Measurements from ENCODE around the gene TRIM38. TPM values are rescaled to one million over a fixed set of nuclear protein-coding genes. Genes with fewer than 3 reads are reported as not detected.
A peak's percentile ranks its signal among the peaks of the same experiment; 100 is the strongest.

The TRIM38 gene
- polyA plus RNA-seq, 4 donors = 3.5 to 16.4 (median 6.1) TPM

DNA sequence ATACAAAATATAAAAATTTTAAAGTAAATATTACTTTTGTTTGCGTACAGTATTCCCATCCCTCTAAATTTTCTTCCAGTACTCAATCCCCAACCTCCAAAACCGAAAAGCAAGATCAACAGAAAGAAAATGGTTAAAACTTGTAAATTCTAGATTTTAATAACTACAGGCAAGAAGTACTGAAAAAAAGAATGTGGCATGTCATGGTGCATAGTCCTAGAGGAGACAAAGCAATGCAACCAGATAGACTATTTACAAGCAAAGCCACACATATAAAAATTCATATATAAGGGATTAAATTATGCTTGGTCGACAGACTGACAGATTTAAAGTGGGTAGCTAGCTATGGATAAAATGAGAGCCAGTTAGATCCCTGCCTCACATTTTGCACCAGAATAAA is 68.1 kb downstream of the TRIM38 start:
- H3K27ac ChIP-seq (ENCODE audit: low read depth in 1 of 3, low read length in 2 of 3) = no peak overlapping the region
- 53 to 58% (median 56%) methylated on average over 3 of the region's 3 CpGs for WGBS, 3 donors
- no peak overlapping the region for H3K4me3 ChIP-seq (ENCODE audit: low read depth in 1 of 3, low read length in 3 of 3)
- H3K36me3 ChIP-seq (ENCODE audit: control insufficient read depth in 3 of 3, insufficient read depth in 2 of 3, low read depth in 1 of 3, low read length in 3 of 3) = no peaks in the 10 kb centered on the region
- H3K27me3 ChIP-seq (ENCODE audit: control insufficient read depth in 3 of 3, insufficient read depth in 3 of 3, low read length in 3 of 3) = no peaks in the 10 kb centered on the region
- no peak for FAIRE-seq
- H3K9me3 ChIP-seq (ENCODE audit: control insufficient read depth in 2 of 2, insufficient read depth in 1 of 2, low read depth in 1 of 2, low read length in 1 of 2) = no peaks in the 10 kb centered on the region
- H3K4me1 ChIP-seq (ENCODE audit: control insufficient read depth in 3 of 3, insufficient read depth in 2 of 3, low read depth in 1 of 3, low read length in 2 of 3) = peaks cover 0 to 29% (median 2%) of the 10 kb centered on the region in 3 donors
- no peak for DNase-seq

DNA sequence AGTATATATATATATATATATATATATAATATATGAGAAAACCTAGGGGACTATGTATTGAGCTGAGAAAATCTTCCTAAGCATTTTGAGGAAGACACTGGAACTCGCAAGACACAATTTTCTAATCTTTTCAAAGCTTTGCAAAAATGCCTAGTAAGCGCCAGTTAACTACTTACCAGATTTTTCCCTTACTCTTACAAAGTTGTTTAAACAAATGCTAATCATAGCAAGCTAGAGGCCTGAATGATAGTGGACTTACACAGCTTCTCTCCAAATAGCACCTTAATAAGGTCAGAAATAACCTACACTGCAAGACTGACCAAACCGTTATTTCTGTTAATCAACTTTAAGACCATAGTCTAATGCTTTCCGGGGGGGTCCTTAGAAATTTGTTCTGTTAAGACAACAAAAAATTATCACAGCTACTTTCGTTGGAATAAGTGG is 68.6 kb downstream of the TRIM38 start:
- H3K4me3 ChIP-seq (ENCODE audit: low read depth in 1 of 3, low read length in 3 of 3) = peak overlapping the region in 2 of 3 donors; percentile 53 to 58
- DNase-seq = no peak

DNA sequence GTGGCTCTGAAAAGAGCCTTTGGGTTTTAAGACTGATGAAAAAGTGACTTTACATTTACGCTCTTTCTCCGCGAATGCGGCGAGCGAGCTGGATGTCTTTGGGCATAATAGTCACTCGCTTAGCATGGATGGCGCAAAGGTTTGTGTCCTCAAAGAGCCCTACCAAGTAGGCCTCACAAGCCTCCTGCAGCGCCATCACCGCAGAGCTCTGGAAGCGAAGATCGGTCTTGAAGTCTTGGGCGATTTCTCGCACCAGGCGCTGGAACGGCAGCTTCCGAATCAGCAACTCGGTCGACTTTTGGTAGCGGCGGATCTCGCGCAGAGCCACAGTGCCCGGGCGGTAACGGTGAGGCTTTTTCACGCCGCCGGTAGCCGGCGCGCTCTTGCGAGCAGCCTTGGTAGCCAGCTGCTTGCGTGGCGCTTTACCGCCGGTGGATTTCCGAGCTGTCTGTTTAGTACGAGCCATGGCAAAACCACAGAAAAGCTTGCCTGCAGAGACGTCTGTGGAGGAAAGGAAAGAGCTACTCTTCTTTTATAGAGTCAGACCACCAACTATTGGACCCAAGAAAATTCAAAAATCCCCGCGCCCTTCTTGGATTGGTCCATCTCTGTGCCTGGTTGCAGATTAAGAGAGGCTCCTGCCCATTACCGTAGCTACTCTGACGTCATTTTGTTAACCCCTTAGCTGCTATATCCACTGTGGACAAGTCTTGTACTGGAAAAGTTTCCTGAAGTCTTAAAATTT is 69.2 kb downstream of the TRIM38 start:
- H3K4me1 ChIP-seq (ENCODE audit: control insufficient read depth in 3 of 3, insufficient read depth in 2 of 3, low read depth in 1 of 3, low read length in 2 of 3) = peaks cover 0 to 25% (median 2%) of the 10 kb centered on the region in 3 donors
- no peaks in the 10 kb centered on the region for H3K9me3 ChIP-seq (ENCODE audit: control insufficient read depth in 2 of 2, insufficient read depth in 1 of 2, low read depth in 1 of 2, low read length in 1 of 2)
- H3K27ac ChIP-seq (ENCODE audit: low read depth in 1 of 3, low read length in 2 of 3) = peak overlapping the region; percentile 59 to 92 (median 80)
- peak; percentile 95 to 96 for DNase-seq
- H3K4me3 ChIP-seq (ENCODE audit: low read depth in 1 of 3, low read length in 3 of 3) = peak overlapping the region; percentile 24 to 58 (median 53)
- no peaks in the 10 kb centered on the region for H3K27me3 ChIP-seq (ENCODE audit: control insufficient read depth in 3 of 3, insufficient read depth in 3 of 3, low read length in 3 of 3)
- FAIRE-seq = no peak
- WGBS, 3 donors = 1% methylated on average over 44 of the region's 44 CpGs
- H3K36me3 ChIP-seq (ENCODE audit: control insufficient read depth in 3 of 3, insufficient read depth in 2 of 3, low read depth in 1 of 3, low read length in 3 of 3) = no peaks in the 10 kb centered on the region

More for the DNA sequence above, 68.6 kb downstream of the TRIM38 start:
- FAIRE-seq = no peak
- no peaks in the 10 kb centered on the region for H3K9me3 ChIP-seq (ENCODE audit: control insufficient read depth in 2 of 2, insufficient read depth in 1 of 2, low read depth in 1 of 2, low read length in 1 of 2)
- WGBS, 3 donors = 25 to 30% (median 26%) methylated on average over 5 of the region's 5 CpGs
- no peaks in the 10 kb centered on the region for H3K36me3 ChIP-seq (ENCODE audit: control insufficient read depth in 3 of 3, insufficient read depth in 2 of 3, low read depth in 1 of 3, low read length in 3 of 3)
- no peaks in the 10 kb centered on the region for H3K27me3 ChIP-seq (ENCODE audit: control insufficient read depth in 3 of 3, insufficient read depth in 3 of 3, low read length in 3 of 3)
- H3K27ac ChIP-seq (ENCODE audit: low read depth in 1 of 3, low read length in 2 of 3) = peak overlapping the region in 1 of 3 donors; percentile 92
- H3K4me1 ChIP-seq (ENCODE audit: control insufficient read depth in 3 of 3, insufficient read depth in 2 of 3, low read depth in 1 of 3, low read length in 2 of 3) = peaks cover 0 to 25% (median 2%) of the 10 kb centered on the region in 3 donors

DNA sequence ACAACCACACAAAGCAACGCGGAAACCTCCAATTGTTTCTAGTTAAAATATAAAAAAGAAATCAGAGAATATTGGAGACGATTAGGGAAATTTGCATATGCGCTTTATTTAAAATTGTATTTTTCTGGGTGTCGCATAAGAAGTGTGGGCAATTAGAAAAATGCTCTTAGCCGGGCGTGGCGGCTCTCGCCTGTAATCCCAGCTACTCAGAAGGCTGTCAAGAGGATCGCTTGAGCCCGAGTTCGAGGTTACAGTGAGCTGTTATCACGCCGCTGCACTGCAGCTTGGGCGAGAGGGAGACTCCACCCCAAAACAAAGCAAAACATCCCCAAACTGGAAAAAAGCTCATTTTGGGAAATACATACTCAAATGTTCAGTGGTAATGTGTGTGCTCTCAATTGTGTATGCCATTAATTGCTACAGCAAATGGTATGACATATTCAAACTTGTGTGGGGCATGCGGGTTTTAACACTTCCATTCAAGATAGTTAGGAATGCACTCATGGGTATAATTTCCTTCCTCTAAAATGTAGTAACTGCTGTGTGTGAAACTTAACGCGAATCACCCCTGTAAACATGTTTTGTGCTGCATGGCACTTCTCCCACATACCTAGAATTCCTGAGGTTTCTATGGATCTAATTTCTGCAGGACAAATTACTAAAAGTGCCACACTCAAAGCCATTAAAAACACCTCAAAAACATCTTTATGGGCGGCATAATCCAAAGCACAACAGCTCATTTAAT is 69.9 kb downstream of the TRIM38 start:
- no peaks in the 10 kb centered on the region for H3K36me3 ChIP-seq (ENCODE audit: control insufficient read depth in 3 of 3, insufficient read depth in 2 of 3, low read depth in 1 of 3, low read length in 3 of 3)
- no peaks in the 10 kb centered on the region for H3K9me3 ChIP-seq (ENCODE audit: control insufficient read depth in 2 of 2, insufficient read depth in 1 of 2, low read depth in 1 of 2, low read length in 1 of 2)
- peaks cover 0 to 24% (median 2%) of the 10 kb centered on the region in 3 donors for H3K4me1 ChIP-seq (ENCODE audit: control insufficient read depth in 3 of 3, insufficient read depth in 2 of 3, low read depth in 1 of 3, low read length in 2 of 3)
- FAIRE-seq = no peak
- H3K27me3 ChIP-seq (ENCODE audit: control insufficient read depth in 3 of 3, insufficient read depth in 3 of 3, low read length in 3 of 3) = no peaks in the 10 kb centered on the region
- H3K27ac ChIP-seq (ENCODE audit: low read depth in 1 of 3, low read length in 2 of 3) = peak overlapping the region; percentile 79 to 97 (median 92)
- 0 to 1% (median 0%) methylated on average over 19 of the region's 19 CpGs for WGBS, 3 donors
- DNase-seq = no peak
- H3K4me3 ChIP-seq (ENCODE audit: low read depth in 1 of 3, low read length in 3 of 3) = peak overlapping the region in 2 of 3 donors; percentile 53 to 58

DNA sequence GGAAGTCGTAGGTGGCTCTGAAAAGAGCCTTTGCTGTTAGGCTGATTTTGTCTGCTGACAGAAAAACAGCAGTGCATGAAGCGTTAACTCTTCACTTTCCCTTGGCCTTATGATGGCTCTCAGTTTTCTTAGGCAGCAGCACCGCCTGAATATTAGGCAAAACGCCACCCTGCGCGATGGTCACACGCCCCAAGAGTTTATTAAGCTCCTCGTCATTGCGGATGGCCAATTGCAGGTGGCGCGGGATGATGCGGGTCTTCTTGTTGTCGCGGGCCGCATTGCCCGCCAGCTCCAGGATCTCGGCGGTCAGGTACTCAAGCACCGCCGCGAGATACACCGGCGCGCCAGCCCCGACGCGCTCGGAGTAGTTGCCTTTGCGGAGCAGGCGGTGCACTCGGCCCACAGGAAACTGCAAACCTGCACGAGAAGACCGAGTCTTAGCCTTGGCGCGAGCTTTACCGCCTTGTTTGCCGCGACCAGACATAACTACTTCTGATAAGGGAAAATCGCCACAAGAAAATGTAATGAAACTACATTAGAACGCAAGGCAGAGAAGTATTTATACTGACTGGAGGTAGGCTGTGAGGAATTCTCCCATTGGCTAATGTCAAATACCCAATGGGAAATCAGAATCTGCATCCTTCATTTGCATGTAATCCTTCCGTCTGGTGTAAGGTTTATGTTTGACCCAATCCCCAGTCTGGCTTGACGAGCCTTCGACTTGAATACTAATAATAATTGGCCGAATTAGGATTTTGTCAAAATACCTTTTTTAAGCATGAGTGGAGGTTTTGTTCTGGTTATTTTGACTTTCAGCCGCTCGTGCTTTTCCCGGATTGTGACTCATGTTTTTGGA is 70.7 kb downstream of the TRIM38 start:
- DNase-seq (peak; percentile 95 to 96), FAIRE-seq (peak; percentile 30)
- Histone ChIP-seq H3K27me3 (ENCODE audit: control insufficient read depth in 3 of 3, insufficient read depth in 3 of 3, low read length in 3 of 3) (no peaks in the 10 kb centered on the region), H3K4me1 (ENCODE audit: control insufficient read depth in 3 of 3, insufficient read depth in 2 of 3, low read depth in 1 of 3, low read length in 2 of 3) (peaks cover 0 to 19% (median 0%) of the 10 kb centered on the region in 3 donors), H3K4me3 (ENCODE audit: low read depth in 1 of 3, low read length in 3 of 3) (peak overlapping the region; percentile 51 to 58 (median 53)), H3K27ac (ENCODE audit: low read depth in 1 of 3, low read length in 2 of 3) (peak overlapping the region; percentile 79 to 97 (median 92)), H3K9me3 (ENCODE audit: control insufficient read depth in 2 of 2, insufficient read depth in 1 of 2, low read depth in 1 of 2, low read length in 1 of 2) (no peaks in the 10 kb centered on the region), H3K36me3 (ENCODE audit: control insufficient read depth in 3 of 3, insufficient read depth in 2 of 3, low read depth in 1 of 3, low read length in 3 of 3) (no peaks in the 10 kb centered on the region)
- 0 to 1% (median 1%) methylated on average over 47 of the region's 47 CpGs for WGBS, 3 donors

DNA sequence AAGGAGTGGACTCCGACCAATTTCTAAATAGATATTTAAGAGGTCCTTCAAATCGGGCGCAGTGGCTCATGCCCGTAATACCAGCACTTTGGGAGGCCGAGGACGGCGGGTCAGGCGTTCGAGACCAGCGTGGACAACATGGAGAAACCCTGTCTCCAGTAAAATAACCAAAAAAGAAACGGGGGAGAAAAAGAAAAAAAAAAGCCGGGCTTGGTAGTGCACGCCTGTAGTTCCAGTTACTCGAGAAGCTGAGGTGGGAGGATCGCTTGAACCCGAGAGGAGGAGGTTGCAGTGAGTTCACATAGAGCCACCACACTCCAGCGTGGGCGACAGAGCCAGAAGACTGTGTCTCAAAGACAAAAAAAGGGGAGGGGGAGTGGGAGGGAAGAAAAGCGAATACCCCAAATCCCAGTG is 71.3 kb downstream of the TRIM38 start:
- Histone ChIP-seq H3K4me1 (ENCODE audit: control insufficient read depth in 3 of 3, insufficient read depth in 2 of 3, low read depth in 1 of 3, low read length in 2 of 3) (peaks cover 0 to 19% (median 0%) of the 10 kb centered on the region in 3 donors), H3K36me3 (ENCODE audit: control insufficient read depth in 3 of 3, insufficient read depth in 2 of 3, low read depth in 1 of 3, low read length in 3 of 3) (no peaks in the 10 kb centered on the region), H3K27ac (ENCODE audit: low read depth in 1 of 3, low read length in 2 of 3) (peak overlapping the region; percentile 79 to 97 (median 92)), H3K4me3 (ENCODE audit: low read depth in 1 of 3, low read length in 3 of 3) (peak overlapping the region; percentile 31 to 58 (median 41)), H3K9me3 (ENCODE audit: control insufficient read depth in 2 of 2, insufficient read depth in 1 of 2, low read depth in 1 of 2, low read length in 1 of 2) (no peaks in the 10 kb centered on the region), H3K27me3 (ENCODE audit: control insufficient read depth in 3 of 3, insufficient read depth in 3 of 3, low read length in 3 of 3) (no peaks in the 10 kb centered on the region)
- no peak for FAIRE-seq
- no peak for DNase-seq
- 5 to 10% (median 7%) methylated on average over 19 of the region's 19 CpGs for WGBS, 3 donors

DNA sequence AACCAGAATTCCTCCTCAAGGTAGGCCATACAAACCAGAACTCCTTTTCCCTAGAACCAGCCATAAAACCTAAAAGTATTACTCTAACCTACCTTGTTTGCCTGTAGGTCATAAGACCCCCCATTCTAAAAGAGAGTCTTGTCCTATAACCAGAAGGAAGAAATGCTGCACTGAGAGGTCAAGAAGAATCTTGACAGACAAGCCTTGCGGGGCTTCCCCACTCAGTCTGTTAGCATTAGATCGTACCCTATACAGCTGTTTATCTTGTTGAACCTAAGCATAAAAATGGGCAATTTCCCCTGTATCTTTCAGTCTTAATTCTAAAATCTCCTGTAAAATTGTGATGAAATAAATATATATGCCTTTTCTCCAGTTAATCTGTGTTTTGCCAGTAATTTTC is 72.3 kb downstream of the TRIM38 start:
- WGBS, 3 donors = 93 to 98% (median 95%) methylated on average over 2 of the region's 2 CpGs
- Histone ChIP-seq H3K27ac (ENCODE audit: low read depth in 1 of 3, low read length in 2 of 3) (no peak overlapping the region), H3K9me3 (ENCODE audit: control insufficient read depth in 2 of 2, insufficient read depth in 1 of 2, low read depth in 1 of 2, low read length in 1 of 2) (no peaks in the 10 kb centered on the region), H3K4me3 (ENCODE audit: low read depth in 1 of 3, low read length in 3 of 3) (no peak overlapping the region), H3K27me3 (ENCODE audit: control insufficient read depth in 3 of 3, insufficient read depth in 3 of 3, low read length in 3 of 3) (no peaks in the 10 kb centered on the region), H3K4me1 (ENCODE audit: control insufficient read depth in 3 of 3, insufficient read depth in 2 of 3, low read depth in 1 of 3, low read length in 2 of 3) (peaks cover 0 to 19% (median 0%) of the 10 kb centered on the region in 3 donors), H3K36me3 (ENCODE audit: control insufficient read depth in 3 of 3, insufficient read depth in 2 of 3, low read depth in 1 of 3, low read length in 3 of 3) (no peaks in the 10 kb centered on the region)
- DNase-seq (no peak), FAIRE-seq (no peak)

All from small intestine (tissue), 7 donors.